ENCODE data around the gene SPINT1.

GRCh38 chr15:40855706-40856234 lies 11.9 kb downstream of the SPINT1 start:
- TF ChIP-seq POLR2A (IDR thresholded peaks at IDR 0.05; ENCODE audit: low read depth, low read length) (no peak), TAF1 (IDR thresholded peaks at IDR 0.05; ENCODE audit: borderline replicate concordance, low read depth, low read length) (no peak), POLR2AphosphoS5 (IDR thresholded peaks at IDR 0.05; ENCODE audit: low read depth, low read length) (no peak)

Measured in GM12892 (cell line).